H1 (cell line): ENCODE measurements around the gene RNF26.

ENCODE experiments used
- BACH1 ChIP-seq: IDR thresholded peaks from 2 replicates; pipeline ENCODE4 v1.6.1; 2012; ENCODE audit warnings: low read length, improper control_type of control experiment
- EP300 ChIP-seq, 2 experiments: IDR thresholded peaks; 1 replicate in 1 of 2; 2 replicates in 1 of 2; pipeline ENCODE4 v1.6.1; 2011 to 2012; ENCODE audit warnings: low read depth in 2 of 2, low read length in 2 of 2, mild to moderate bottlenecking in 2 of 2, borderline replicate concordance in 1 of 2, inconsistent platforms in 1 of 2, moderate library complexity in 1 of 2
- FOSL1 ChIP-seq: IDR thresholded peaks from 2 replicates; pipeline ENCODE4 v1.6.1; 2011; ENCODE audit warnings: mild to moderate bottlenecking, low read depth, low read length, moderate library complexity; ENCODE audit not compliant: insufficient read depth
- JUN ChIP-seq: IDR thresholded peaks from 2 replicates; pipeline ENCODE4 v1.6.1; 2011; ENCODE audit warnings: low read depth, mild to moderate bottlenecking, improper control_type of control experiment, low read length
- NRF1 ChIP-seq: IDR thresholded peaks from 2 replicates; pipeline ENCODE4 v1.6.1; 2011; ENCODE audit warnings: mild to moderate bottlenecking, low read depth, low read length, improper control_type of control experiment
- POLR2A ChIP-seq, 2 experiments: IDR thresholded peaks; 1 replicate in 1 of 2; 2 replicates in 1 of 2; pipeline ENCODE4 v1.6.1; 2011; ENCODE audit warnings: low read depth in 2 of 2, low read length in 2 of 2, mild to moderate bottlenecking in 2 of 2; ENCODE audit errors: control extremely low read depth in 1 of 2
- RAD21 ChIP-seq, 2 experiments: IDR thresholded peaks in 1 of 2; conservative IDR thresholded peaks in 1 of 2; 2 replicates each; pipeline ENCODE4 v1.6.1; 2011; ENCODE audit warnings: low read depth in 2 of 2, low read length in 2 of 2, improper control_type of control experiment in 1 of 2, inconsistent platforms in 1 of 2, mild to moderate bottlenecking in 1 of 2, moderate library complexity in 1 of 2
- RNF2 ChIP-seq: fragments of 200-900, 300-1000 bp; sonication (generic); IDR thresholded peaks from 2 replicates; pipeline ENCODE4 v1.7.1; 2016; ENCODE audit warnings: borderline replicate concordance, low read depth, mild to moderate bottlenecking, antibody characterized with exemption, low read length; ENCODE audit not compliant: poor library complexity, severe bottlenecking; ENCODE audit errors: missing control alignments
- TAF1 ChIP-seq: IDR thresholded peaks from 2 replicates; pipeline ENCODE4 v1.6.1; 2011; ENCODE audit warnings: mild to moderate bottlenecking, low read depth, low read length
- TCF12 ChIP-seq: IDR thresholded peaks from 2 replicates; pipeline ENCODE4 v1.6.1; 2011; ENCODE audit warnings: low read depth, mild to moderate bottlenecking, low read length
- TF ChIP-seq, protein P1 (sequence below): IDR thresholded peaks from 2 replicates; pipeline ENCODE4 v1.6.1; 2012; ENCODE audit warnings: low read length, inconsistent platforms
- TF ChIP-seq, protein P2 (sequence below), 3 experiments: IDR thresholded peaks; 1 replicate in 2 of 3; 2 replicates in 1 of 3; pipeline versions ENCODE4 v1.5.1 to v1.6.1; 2011; ENCODE audit warnings: low read length in 3 of 3, mild to moderate bottlenecking in 3 of 3, inconsistent platforms in 2 of 3, low read depth in 1 of 3, moderate library complexity in 1 of 3; ENCODE audit not compliant: insufficient read depth in 1 of 3; ENCODE audit errors: control extremely low read depth in 1 of 3

DNA sequence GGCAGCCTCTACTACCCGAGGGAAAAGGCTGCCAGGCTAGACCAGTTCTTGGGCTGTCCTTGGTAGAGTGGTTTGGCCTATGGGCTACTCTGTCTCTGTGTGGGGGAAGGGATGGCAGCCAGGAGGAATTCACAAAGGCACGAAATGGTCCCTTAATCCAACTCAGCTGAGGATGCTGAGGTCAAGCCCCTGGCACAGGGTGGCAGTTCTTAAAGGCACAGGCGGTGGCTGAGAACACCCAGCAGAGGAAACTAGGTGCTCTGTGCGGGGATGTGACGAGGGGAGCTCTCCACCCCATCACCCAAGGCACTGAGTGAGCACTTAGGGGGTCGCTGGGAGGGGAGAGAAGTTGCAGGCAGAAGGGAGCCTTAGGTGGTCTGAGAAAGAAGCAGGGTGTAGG is 12.3 kb downstream of the RNF26 start, which contains the start of gene MFRP:
- TF ChIP-seq, protein P1, sequence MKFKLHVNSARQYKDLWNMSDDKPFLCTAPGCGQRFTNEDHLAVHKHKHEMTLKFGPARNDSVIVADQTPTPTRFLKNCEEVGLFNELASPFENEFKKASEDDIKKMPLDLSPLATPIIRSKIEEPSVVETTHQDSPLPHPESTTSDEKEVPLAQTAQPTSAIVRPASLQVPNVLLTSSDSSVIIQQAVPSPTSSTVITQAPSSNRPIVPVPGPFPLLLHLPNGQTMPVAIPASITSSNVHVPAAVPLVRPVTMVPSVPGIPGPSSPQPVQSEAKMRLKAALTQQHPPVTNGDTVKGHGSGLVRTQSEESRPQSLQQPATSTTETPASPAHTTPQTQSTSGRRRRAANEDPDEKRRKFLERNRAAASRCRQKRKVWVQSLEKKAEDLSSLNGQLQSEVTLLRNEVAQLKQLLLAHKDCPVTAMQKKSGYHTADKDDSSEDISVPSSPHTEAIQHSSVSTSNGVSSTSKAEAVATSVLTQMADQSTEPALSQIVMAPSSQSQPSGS = no peak
- TF ChIP-seq TCF12 (no peak), POLR2A (IDR thresholded peaks at IDR 0.05; ENCODE audit: control extremely low read depth in 1 of 2, low read depth in 2 of 2, low read length in 2 of 2) (no peak), TAF1 (no peak), FOSL1 (no peak), BACH1 (no peak), NRF1 (no peak), EP300 (IDR thresholded peaks at IDR 0.05; ENCODE audit: borderline replicate concordance in 1 of 2, low read depth in 2 of 2, low read length in 2 of 2) (no peak), RNF2 (no peak), JUN (no peak), RAD21 (IDR thresholded peaks at IDR 0.05 in 1 of 2, conservative IDR thresholded peaks at IDR 0.05 in 1 of 2; ENCODE audit: low read depth in 2 of 2, low read length in 2 of 2) (no peak)
- TF ChIP-seq, protein P2, sequence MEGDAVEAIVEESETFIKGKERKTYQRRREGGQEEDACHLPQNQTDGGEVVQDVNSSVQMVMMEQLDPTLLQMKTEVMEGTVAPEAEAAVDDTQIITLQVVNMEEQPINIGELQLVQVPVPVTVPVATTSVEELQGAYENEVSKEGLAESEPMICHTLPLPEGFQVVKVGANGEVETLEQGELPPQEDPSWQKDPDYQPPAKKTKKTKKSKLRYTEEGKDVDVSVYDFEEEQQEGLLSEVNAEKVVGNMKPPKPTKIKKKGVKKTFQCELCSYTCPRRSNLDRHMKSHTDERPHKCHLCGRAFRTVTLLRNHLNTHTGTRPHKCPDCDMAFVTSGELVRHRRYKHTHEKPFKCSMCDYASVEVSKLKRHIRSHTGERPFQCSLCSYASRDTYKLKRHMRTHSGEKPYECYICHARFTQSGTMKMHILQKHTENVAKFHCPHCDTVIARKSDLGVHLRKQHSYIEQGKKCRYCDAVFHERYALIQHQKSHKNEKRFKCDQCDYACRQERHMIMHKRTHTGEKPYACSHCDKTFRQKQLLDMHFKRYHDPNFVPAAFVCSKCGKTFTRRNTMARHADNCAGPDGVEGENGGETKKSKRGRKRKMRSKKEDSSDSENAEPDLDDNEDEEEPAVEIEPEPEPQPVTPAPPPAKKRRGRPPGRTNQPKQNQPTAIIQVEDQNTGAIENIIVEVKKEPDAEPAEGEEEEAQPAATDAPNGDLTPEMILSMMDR (IDR thresholded peaks at IDR 0.05; ENCODE audit: control extremely low read depth in 1 of 3, insufficient read depth in 1 of 3, low read depth in 1 of 3, low read length in 3 of 3) = no peak
